DLD1 (cell line): ENCODE data around the gene TEKT5.

Experiments used
- in situ Hi-C: cut with HindIII; loops from 2 replicates; pipeline ENCODE4 v1.10.0; 2017; ENCODE audit warnings: low sequenced_read_pairs

TEKT5 gene

DNA sequence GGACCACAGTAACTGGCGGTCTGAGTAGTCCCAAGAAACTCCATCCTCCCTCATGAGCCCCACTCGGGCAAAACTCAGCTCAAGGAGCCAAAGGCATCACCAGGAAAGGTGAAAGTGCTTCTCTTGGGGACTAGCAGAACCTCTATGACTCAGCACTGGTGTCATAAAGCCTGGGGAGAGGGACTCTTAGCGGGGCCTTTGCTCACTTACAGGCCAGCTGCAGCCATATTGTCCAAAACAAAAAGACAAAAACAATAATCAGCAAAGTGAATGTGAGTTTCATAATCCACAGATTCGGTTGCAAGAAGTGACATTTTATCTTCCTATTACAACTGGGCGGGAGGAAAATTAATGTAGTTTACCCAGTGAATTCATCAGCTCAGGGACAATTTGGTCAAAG is at the start of gene TEKT5:
TEKT5 (minus strand) TSS at position 101 of the 400 bp plus-strand sequence; CDS start at position 44, 57 bp downstream.
- in situ Hi-C loops, result no loop called here

DNA sequence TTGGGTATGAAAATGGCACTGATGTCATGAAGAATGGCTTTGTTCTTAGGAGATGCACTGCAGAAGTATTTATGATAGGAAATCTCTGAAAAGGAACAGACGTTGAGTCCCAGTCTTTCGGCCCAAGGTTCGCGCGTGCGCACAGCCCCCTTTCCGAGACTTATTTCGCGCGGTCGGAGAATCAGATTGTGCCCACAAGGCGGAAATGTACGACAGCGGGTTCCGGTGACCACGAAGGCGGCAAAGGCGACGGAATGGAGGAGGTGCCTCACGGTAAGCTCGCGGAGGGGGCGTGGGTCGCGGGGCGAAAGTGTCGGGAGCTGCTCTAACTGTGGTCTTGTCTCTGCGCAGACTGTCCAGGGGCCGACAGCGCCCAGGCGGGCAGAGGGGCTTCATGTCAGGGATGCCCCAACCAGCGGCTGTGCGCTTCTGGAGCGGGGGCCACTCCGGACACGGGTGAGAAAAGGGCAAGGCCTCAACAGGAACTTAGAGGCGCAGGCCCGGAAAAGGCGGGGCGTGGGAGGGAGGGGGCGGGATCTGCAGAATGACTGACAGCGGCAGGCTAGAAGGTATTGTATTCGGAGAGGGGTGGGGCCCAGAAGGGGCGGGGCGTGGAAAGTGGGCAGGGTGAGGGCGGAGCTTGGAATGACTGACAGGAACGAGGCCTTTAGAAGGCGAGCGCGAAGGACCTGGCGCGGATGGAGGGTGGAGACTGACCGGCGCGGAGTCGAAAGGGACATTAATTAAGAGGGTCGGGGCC is 49.1 kb upstream of the TEKT5 start, which contains the start of gene NUBP1:
NUBP1 (plus strand) TSS at position 233 of the 760 bp plus-strand sequence; CDS start at position 255, 22 bp downstream.
- in situ Hi-C loops, result loop anchor here (10.0 to 25.0 kb wide), 3 partner anchors 79 to 206 kb away; no protein-coding TSS in a partner anchor

DNA sequence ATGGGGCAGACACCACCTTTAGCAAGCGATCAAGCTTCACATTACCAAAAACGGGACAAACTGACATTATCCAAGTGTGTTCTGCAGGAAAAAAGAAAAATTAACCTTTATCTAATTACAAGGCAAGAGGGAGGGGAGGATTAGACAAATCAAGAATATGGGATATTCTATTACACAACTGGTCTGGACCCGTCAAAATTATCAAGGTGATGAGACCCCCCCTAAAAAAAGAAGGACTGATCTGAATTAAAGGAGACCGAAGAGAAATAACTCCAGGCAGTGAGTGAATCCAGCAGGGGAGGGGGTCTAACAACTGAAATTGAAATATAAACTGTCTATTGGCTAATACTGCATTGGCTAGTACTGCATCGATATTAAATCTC is 48.5 kb upstream of the TEKT5 start:
- in situ Hi-C loops, result loop anchor here (10.0 to 25.0 kb wide), 3 partner anchors 78 to 206 kb away; no protein-coding TSS in a partner anchor

DNA sequence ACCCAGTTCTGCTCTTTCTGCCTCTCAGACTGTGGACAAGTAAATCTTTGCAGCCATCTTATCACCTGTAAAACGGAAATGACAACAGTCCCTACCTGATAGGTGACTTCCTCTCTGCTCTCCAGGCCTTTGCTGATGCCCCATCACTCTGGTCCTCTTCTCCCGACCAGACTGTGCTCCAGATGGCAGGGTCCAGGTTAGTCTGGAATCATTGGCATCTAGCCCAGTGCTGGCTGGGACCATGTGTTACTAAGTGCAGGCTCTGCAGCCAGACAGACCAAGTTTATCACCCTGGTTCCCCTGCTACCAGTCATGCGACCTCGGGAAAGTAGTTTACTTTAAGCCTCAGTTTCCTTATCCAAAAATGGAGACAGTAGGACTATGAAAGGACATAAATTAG is 47.1 kb upstream of the TEKT5 start:
- in situ Hi-C loops, result loop anchor here (10.0 to 25.0 kb wide), 3 partner anchors 77 to 205 kb away; no protein-coding TSS in a partner anchor

DNA sequence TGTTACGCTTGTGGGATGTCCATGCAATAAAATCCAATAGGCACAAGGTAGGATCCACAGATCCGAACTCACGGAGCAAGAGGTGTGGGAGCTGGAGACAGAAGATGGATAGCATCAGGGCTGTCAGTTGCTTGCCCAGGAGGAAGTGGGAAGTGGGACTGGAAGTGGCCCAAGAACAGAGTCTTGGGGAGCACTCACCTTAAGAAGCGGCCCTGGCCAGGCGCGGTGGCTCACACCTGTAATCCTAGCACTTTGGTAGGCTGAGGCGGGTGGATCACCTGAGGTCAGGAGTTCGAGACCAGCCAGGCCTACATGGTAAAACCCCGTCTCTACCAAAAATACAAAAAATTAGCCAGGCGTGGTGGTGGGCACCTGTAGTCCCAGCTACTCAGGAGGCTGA is 46.5 kb upstream of the TEKT5 start:
- in situ Hi-C loops, result loop anchor here (10.0 to 25.0 kb wide), 3 partner anchors 76 to 204 kb away; no protein-coding TSS in a partner anchor

DNA sequence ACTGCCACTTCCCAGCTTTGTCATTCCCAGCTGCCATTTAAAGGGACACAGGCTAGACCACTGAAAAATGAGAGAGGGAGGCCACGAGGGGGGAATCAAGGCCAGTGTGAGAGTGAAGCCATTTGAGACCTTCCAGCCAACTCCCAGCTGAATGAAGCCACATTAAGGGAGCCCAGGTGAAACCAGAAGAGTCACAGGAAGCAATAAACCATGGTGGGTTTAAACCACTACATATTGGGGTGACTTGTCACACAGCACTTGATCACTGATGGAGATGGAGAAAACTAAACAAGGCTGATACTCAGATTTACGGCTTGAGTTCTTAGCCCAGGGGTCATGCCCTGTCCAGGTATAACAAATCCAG is 46.1 kb upstream of the TEKT5 start:
- in situ Hi-C loops, result loop anchor here (10.0 to 25.0 kb wide), 3 partner anchors 76 to 204 kb away; no protein-coding TSS in a partner anchor

DNA sequence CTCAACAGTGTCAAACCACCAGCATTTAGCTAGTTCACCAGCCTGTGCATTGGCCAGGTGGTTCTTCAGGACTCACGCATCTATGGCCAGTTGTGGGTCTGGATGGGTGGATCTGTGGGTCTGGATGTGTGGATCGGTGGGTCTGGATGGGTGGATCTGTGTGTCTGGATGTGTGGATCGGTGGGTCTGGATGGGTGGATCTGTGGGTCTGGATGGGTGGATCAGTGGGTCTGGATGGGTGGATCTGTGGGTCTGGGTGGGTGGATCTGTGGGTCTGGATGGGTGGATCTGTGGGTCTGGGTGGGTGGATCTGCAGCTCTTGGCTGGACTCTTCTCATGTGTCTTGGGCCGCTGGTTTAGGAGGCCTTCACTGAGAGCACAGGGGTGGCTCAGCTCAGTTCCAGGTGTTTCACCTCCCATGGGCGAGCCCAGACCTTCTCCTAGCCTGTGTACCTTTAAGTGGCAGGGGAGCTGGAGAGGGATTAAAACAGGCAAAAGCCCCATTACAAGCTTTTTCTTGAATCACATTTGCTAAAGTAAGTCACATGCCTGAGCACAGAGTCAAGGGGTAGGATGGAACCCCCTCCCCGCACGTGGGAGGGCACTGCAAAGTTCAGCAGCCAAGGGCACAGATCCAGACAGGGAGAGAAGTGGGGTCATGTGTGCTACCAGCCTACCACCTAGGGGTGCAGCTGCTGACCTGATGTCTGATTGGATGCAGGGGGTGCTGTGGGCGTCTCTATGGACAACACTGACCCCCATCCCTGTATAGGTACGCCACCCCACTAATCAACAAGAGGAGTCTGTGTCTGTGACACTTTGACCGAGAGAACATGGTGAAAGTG is 45.5 kb upstream of the TEKT5 start:
- in situ Hi-C loops, result loop anchor here (10.0 to 25.0 kb wide), 3 partner anchors 75 to 203 kb away; no protein-coding TSS in a partner anchor

DNA sequence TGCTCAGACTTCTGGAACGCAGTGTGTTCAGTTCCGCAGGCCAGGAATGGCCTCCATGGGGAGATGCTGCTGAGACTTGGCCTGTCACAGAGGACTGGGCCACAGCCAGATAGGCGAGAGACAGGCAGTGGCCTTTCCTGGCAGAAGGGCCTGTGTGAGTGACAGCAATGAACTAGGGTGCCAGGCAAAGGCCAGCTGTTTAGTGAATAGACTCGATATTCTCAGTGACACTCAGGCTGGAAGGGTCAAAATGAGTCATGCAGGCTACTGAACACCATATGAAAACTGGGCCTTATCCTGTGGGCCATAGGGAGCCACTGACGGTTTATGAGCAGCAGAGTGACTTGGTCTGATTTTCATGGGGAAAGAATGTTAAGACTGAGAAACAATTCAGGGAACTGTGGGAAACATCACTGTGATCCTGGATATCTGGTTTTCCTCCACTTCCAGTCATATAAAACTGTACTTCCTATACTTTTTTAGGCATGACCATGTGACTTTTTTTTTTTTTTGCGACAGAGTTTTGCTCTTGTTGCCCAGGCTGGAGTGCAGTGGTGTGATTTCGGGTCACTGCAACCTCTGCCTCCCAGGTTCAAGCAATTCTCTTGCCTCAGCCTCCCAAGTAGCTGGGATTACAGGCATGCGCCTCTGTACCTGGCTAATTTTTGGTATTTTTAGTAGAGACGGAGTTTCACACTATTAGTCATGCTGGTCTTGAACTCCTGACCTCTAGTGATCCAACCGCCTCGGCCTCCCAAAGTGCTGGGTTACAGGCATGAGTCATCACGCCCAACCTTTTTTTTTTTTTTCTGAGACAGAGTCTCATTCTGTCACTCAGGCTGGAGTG is 43.7 kb upstream of the TEKT5 start:
- in situ Hi-C loops, result loop anchor here (25.0 kb wide), 1 partner anchor 201 kb away; no protein-coding TSS in a partner anchor

DNA sequence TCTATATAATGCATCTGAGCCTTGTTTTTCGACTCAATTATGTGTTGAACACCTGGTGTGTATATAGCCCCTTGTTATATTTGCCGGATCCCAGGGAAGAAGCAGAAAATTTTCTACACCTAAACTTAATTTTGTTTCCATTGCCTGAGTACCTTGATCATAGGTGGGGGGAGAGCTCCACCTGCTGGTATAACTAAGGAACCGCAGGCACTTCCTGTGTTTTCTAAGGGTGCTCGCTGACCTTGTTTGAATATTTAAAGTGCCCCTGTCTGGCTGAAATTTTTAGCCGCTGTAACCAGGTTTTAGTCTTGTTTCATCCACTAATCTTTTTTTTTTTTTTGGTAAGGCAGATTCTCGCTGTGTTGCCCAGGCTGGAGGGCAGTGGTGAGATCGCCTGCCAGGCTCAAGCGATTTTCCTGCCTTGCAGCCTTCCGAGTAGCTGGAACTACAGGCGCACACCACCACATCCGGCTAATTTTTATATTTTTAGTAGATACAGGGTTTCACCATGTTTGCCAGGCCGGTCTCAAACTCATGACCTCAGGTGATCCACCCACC is 42.4 kb upstream of the TEKT5 start:
- in situ Hi-C loops, result loop anchor here (25.0 kb wide), 1 partner anchor 200 kb away; no protein-coding TSS in a partner anchor

DNA sequence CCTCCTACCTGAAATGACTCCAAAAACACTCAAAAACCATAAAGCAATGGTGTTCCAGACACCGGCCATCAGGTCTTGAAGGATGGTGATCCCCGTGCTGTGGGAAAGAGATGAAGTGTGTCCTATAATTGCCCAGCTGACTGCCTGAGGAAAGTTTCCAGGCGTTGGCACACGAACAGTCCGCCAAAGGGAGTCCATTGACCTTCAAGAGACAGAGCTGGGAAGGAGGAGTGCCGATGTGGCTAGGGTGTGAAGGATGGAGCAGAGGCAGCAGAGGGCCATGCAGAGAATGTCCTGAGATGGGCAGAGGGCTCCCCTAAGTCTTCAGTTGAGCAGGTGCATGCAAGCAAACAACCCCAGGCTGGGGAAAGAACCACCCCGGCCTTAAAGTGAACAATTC is 37.1 kb upstream of the TEKT5 start:
- in situ Hi-C loops, result loop anchor here (25.0 kb wide), 1 partner anchor 194 kb away; no protein-coding TSS in a partner anchor

DNA sequence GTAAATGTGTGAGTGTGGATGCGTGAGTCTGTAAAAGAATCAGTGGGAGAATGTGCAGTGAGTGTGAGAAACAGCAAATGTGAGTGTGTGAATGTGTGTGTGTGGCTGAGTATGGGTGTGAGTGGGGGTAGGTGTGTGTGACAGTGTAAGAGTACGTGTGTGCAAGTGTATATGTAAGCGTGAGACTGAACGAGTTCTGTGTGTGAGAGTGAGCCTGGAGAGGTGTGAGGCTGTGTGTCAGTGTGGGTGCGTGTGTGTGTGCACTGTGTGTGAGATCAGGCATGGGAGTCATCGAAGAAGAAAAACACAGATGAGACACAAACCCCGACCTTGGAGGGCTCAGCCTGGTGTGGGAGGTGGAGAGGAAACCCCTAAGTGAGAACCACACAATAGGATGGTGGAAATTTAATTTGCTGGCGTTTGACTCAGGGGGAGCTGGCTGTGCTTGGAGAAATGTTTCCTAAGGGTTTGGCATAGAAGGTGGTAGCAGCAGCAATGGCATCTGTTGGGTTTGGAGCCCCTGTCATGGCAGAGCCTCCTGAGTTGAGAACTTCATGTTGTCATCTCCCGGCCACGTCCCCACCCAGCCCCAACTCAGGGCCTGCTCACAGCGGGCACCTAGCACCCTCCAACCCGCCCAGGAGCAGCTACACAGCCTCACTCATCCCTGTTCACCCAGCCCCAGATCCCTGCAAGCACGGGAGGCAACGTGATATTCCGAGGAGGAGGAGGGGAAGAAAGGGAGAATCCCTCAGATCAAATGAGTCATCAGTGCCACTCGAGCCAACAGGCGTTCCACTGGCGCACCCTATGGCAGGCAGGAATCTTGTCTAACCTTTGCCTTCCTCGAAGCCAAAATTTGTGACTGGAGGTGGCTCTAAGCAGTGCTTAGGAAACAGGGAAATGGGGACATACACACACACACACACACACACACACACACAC is 34.6 kb upstream of the TEKT5 start:
- in situ Hi-C loops, result loop anchor here (25.0 kb wide), 1 partner anchor 192 kb away; no protein-coding TSS in a partner anchor

DNA sequence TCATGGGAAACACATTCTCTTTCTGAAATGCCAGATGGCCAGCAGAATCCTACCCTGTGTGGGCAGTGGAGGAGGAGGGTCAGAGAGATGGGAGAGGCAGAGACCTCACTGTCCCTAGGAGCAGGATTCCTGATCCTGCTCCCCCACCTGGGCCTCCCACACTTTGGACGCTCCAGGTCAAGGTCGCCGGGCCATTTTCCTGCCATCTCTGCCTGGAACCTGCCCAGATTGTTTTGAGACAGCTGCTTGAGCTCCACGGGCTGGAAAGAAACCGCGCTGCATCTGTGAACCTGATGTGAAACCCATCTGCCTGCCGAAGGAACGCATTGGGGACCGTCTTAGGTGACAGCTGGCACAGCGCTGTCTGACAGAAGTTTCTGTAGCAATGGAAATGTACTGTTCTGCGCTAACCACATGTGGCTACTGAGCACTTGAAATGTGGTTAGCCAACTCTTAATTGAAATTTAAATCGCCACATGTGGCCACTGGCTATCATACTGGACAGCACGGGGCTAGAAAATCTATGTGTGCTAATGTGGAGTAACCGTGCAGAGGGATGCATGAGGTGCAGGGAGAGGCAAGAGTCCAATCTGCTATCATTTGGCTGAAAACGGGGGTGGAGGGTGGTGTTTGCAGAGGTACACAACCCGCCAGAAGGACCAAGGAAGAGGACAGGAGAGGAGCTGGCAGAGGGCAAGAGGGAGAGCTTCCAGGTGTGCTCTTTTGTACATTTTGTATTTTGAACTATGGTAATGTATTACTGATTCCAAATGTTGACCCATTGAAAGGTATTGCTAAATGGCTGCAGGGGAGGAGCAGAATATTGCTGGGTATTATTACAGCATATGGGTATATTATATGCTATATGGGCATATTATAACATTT is 33.5 kb upstream of the TEKT5 start:
- in situ Hi-C loops, result loop anchor here (25.0 kb wide), 1 partner anchor 191 kb away; no protein-coding TSS in a partner anchor

DNA sequence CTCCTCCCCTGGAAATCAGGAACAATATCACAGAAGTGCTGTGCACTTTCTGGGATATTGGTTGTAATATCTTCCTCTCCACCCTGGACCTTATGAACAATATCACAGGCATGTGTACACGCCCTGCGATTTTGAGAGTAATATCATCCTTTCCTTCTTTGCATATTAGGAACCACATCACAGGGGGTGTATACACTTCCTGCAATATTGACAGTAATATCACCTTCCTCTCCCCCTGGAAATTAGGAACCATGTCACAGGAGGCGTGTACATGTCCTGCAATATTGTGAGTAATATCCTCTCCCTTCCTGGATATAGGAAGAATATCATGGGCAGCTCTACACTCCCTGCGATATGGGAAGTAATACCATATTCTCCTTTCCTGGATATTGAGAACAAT is 14.2 kb upstream of the TEKT5 start:
- in situ Hi-C loops, result no loop called here

DNA sequence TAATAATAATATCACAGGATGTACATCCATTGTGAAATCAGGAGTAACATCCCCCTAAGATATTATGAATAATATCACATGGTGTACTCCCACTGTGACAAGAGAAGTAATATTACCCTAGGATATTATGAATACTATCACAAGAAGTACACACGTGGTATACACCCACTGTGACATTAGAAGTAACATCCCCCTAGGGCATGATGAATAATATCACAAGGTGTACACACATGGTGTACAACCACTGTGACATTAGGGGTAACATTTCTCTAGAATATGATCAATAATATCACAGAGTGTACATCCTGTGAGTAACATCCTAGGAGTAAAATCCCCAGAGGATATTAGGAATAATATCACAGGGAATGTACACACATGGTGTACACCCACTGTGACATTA is 5.0 kb upstream of the TEKT5 start:
- in situ Hi-C loops, result no loop called here

DNA sequence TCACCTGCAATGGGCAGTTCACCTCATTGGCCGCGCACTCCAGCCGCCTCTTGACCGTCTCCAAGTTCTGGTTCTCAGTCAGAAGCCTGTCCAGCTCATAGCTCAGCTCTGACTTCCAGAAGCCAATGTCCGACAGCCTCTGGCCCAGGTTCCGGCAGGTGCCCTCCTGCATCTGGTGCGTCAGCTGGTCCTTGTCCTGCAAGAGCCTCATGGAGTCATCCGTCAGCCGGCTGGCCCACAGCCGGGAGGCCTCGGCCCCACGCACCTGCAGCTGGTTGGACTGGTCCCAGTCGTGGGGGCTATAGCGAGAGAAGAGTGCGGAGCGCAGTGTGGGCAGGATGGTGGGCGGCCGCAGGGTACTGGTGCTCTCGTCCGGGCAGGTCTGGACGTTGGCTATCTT is 424 bp downstream of the TEKT5 start:
- in situ Hi-C loops, result no loop called here

DNA sequence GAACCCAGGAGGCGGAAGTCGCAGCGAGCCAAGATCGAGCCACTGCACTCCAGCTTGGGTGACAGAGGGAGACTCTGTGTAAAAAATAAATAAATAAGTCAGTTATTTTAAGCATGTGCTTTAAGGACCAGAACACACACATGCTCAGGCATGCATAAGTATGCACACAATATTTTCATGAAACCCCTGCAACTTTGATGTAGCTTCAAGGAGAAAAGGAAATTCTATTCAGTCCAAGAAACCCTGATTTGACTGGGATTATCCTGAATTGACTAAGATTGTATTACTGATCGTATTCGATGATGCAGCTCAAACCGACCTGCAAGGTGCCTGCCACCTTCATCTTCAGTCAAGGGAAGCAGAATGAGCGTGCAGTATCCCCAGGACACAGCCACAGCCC is 841 bp downstream of the TEKT5 start:
- in situ Hi-C loops, result no loop called here

DNA sequence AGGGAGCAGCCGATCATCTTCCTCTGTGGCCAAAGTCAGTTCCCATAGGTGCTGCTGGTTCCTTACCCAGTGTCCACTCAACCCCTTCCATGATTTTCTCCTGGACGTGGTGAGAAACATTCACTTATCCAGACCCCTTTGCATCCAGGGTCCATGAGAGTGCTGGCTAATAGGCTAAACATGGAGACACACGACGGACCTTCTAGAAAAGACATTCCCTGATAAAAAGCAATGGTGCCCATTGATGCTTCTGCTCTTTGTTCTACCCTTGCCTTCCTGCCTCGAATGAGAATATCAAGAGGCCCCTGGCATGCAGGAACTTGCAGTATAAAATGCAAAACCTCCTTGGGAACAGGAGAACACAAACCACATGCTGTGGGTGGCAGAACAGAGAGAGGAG is 2.3 kb downstream of the TEKT5 start:
- in situ Hi-C loops, result no loop called here

DNA sequence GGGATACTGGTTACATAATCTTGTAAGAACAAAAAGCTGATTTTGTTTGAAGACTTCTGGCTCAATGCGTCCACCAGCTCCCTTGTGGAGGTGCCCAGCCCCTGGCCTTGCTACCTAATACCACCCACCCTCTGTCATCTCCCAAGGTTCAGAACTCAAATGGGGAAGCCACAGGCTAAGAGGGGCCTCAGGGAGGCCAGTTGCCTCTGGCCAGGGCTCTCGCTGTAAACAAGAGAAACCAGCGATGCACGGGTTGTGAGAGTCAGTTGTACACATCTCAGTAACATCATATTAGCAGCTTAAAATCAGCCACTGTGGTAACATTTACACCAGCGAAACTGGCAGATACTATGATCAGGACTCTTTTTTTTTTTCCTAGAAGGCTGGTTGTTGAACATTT is 6.0 kb downstream of the TEKT5 start:
- in situ Hi-C loops, result no loop called here
